Retina (tissue), 1 donor: ENCODE measurements around the gene LUZP2.

Experiments used
- DNase-seq: peaks from one replicate; pipeline ENCODE4 v3.0.0-alpha.2; 2016

The LUZP2 gene

DNA sequence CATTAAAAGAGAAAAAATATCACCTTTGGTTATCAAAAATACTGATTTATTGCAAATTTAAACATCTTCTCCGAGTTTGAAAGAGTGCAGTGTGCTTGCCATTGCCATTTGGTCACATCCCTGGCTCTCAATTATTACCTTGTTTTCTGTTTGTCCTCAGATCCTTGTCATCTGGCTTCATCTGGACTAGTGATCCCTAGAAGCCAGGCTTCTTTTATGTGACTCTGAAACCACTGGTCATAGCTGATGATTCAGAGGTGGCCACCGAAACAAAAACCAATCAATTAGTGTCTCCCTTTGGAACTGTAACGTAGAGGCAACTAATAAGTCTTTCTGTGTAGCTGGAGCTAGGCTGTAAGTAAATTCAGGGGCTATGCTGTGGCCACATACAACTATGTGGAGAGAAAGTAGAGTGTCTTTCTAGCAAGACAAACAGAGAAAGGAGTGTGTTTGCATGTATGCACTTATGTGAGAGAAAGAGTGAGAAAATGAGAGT, 237.9 kb downstream of the LUZP2 start:
- no peak for DNase-seq

DNA sequence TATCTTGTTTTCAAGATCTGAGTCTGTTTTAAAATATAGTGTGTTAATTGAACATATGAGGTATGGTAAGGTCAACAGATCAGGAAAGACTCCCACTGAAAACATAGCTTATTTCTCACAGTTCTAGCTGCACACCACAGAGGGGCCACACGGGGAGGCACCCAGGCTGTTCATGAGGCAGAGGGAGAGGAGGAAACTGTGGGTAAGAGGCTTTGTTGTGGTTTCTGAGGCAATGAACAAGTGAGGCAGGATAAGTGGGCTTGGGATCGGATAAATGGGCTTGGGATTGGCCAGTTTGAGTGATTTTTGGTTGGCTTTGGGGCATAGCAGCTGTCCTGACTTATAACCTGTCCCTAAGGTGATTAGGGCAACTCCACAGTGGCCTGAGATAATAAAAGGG, 242.1 kb downstream of the LUZP2 start:
- DNase-seq = no peak

DNA sequence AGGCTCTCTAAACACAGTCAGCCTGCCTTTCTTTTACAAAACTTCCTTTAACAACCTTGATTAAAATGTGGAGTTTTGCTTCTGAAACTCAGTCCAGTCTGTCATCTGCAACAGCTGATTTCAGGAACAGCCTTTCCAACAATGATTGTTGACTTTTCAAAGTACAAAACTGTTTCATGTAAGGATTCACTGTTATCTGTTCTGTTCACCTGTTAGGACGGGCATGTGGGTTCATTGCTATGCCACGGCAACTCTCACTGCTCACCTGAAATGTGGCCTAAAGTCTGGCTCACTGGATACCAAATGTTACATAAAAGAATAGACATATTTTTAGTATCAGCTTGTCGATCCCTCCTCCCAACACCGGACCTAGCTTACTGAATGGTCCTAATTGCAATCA, 242.8 kb downstream of the LUZP2 start:
- no peak for DNase-seq

DNA sequence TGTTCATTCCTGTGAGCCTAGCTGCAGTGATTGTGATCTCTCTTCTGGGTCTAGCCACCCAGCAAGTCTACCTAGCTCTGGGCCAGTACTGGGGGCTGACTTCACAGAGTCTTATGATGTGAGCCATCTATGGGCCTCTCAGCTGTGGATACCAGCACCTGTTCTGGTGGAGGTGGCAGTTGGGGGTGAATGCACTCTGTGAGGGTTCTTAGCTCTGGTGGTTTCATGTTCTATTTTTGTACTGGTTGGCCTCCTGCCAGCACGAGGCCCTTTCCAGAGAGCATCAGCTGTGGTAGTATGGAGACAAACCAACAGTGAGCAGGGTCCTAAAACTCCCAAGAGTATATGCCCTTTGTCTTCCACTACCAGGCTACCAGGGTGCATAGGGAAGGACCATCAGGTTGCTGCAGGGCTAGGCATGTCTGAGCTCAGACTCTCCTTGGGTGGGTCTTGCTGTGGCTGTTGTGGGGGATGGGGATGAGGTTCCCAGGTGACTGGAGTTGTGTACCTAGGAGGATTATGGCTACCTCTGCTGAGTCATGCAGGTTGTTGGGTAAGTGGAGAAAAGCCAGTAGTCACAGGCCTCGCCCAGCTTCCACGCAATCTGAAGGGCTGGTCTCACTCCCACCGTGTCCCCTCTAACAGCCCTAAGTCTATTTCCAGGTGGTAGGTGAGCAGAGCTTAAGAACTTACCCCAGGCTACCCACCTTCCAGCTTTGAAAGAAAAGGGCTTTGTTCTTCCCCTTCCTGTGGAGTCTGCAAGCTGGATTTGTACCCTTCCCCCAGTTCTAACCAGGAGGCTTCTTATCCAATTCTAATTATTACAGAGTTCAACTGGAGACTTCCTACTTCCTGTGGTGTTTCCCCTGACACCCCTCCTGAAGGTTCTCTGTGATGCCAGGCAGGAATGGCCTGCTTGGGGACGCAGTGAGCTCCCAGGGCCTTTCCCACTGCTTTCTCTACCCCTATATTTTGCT, 250.7 kb downstream of the LUZP2 start:
- no peak for DNase-seq

DNA sequence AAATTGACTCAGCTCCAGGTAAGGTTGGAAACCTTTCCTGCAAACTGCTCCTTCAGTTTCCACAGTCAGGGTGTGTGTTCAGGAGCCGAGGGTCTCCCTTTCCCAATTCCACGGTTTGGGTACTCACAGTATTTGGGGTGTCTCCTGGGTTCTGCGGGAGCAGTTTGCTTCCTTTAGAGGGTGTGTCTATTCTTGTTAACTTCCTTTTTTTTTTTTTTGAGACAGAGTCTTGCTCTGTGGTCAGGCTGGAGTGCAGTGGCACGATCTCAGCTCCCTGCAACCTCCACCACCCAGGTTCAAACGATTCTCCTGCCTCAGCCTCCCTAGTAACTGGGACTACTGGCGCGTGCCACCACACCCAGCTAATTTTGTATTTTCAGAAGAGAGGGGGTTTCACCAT, 251.4 kb downstream of the LUZP2 start:
- no peak for DNase-seq

DNA sequence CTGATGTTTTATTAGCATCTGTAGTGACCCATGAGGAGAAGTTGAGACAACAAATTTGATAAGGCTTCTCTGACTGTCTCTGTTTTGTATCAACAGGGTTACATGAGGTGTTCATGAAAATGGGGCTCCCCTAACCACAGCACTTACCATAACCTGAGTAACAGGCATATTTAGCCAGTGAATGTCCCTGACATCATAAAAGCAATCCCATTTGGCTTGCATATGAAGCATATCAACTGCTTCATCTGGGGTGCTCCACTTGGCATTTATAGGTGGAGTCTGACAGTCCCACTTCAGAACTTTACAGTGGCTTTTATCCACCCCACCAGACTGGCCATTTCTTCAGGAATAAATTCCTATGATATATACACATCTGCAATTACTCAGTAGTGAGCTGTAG, 257.6 kb downstream of the LUZP2 start:
- no peak for DNase-seq

DNA sequence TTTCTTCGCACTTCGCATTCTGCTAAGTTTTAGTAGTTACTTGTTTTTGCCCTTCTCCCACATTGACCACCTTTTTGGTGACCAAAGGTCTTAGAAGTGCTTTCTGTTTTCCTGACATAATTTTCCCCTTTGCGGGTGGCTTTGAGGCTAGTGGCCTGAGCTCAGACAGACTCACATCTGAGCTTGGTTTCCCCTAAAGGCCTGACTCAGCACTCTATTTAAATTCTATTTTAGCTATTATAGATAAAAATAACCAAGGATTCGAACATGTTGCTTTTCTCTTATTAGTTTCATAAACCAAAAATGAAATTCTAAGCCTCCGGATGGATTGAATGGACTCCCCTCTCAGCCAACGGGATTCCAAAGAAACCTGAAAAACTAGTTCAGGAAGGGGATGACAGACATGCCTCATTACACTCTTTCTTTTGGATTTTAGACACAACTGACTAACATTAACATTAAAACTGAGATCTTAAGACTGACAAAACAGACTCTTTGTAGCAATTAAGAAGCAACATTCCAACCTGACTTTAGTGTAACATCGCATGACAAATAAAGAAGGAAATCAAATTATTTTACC, 258.5 kb downstream of the LUZP2 start:
- DNase-seq = no peak

DNA sequence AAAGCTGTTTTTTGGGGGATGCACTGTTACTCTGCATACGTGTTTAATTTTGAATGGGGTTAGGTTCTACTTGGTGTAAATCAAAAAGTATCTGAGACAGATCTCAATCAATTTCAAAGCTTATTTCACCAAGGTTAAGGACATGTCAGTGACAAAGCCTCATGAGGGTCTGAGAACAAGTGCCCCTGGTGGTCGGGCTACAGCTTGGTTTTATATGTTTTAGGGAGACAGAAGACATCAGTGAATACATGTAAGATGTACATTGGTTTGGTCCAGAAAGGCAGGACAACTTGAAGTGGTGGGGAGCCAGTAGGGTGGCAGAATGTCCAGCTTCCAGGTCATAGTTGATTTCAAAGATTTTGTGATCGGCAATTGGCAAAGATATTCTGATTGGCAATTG, 262.9 kb downstream of the LUZP2 start:
- DNase-seq = no peak

DNA sequence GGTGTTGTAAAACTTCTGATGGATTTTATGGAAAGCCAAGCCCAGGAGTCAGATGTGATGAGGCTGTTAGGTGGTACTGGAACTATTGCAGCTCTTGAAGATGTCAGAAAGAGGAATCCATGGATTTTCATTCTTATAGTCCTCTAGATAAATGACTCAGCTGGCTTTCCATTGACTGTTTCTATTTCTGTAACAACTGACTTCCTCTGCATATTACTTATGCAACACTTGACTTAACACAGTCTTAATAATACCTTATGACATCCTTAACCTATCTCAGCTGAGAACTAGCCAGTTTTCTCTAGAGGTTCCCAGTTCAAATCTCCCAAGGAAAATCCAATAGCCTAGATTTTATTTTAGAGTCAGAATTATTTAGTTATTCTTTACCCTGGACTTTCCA, 263.8 kb downstream of the LUZP2 start:
- no peak for DNase-seq

DNA sequence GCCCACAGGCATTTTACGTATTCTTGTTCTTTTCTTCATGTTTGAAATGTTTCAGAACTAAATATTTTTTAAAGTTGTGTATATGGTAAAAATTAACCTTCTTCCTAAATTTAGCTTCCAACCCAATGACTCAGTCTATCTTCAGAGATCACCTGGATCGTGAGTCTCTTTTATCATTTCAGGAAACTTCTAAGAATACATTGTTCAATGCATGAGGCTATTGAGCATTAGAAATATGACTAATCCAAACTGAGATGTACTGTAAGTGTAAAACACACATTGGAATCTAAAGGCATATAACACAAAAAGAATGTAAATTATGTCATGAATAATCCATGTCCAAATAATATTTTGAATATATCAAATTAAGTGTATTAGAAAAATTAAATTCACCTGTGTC, 265.2 kb downstream of the LUZP2 start:
- no peak for DNase-seq

DNA sequence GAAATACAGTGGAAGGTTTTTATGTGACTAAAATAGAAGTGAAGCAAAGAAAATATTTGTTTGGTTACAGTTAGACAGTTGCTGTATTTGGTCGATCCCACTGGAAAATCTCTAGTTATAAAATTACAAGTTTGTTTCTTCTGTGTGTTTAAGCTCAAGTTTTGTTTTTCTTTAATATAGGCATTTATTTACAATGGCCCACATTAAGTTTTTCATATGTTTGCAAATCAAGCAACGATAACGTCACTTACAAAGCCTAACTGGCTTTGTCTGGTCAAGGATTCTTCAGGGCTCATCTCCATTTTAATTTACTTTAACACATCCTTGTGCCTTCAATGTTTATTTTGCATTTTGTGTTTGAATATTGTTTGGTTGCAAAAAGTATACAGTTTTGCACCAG, 270.6 kb downstream of the LUZP2 start:
- DNase-seq = no peak

DNA sequence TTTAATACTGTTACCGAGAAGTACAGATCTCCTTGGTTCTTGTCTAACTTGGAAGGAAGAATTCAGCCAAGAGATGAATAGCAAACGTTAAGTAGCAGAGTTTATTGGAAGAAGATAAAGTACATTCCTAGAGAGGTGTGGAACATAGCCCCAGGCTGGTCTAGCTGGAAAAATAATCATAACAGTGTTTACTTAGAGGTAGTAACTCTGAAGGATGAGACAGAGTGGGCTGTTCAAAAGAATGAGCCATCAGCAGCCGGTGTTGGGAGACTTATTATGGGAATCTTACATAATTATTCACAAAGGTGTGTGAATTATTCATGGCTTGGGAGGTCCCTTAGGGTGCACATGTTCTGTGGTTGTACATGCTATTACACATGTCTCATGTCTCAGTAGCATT, 276.5 kb downstream of the LUZP2 start:
- DNase-seq = no peak

DNA sequence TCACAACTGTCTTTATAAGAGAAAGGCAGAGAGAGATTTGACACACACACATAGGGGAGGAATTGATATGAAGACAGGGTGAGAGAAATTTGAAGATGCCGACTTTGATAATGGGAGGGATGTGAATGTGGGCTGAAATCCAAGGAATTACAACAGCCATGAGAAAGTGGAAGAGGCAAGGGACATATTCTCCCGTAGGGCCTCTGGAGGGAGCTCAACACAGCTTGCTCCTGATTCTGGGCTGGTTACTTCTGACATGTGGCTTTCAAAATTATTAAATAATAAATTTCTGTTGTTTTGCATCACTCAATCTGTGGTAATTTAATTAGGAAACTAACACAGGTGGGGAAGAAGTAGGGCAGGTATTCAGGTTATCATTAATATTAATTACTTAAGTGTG, 282.9 kb downstream of the LUZP2 start:
- DNase-seq = no peak

DNA sequence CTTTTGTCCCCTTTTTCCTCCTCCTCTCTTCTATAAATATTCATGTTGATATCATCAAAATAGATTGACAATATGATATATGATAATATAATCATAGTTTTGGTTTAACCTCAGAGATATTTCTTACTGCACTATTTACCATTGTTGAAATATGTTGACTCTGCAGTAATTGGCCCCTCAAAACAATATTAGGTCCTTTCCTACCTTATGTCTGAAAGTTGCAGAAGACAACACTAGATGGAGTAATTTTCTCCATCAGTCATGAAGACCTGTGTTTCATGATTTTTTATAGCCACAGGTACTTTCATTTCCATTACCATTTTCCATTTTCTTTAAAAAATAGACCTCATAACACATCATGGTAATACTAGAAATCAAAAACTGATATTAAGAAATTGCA, 284.4 kb downstream of the LUZP2 start:
- no peak for DNase-seq

DNA sequence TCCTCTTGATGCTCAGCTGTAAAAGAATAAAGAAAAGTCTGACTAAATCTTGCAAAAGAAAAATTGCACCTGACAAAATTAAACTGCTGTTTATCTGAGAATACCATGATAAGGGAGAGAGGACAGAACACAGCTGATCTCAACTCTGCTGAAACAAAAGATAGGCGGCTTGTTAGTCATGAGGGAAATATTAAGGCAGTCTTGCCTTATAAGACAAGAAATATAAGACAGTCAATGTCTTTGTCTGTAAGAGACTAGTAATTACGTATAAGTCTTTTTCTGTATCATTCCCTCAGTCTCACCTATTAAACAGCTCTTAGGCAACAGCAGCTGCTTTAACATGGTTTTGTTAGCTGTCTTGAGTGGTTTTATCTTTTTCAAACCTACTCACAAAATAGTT, 296.6 kb downstream of the LUZP2 start:
- DNase-seq = no peak

DNA sequence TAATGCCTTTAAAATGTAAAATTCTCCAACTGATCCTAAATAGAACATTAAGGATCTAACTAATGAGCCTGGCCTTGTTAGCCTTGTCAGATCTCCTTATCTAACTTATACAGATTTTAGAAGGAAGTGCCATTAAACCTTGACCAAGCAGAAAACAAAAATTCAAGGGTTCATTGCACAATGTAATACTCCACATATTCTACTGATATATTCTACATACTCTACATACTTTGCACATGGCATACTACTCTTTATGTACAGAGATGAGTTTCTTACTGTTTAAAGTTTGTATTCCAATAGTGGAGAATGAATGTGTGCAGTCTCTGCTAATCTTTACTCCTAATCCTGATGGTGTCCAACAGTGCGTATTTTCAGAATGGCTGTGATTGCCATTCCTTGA, 297.2 kb downstream of the LUZP2 start:
- no peak for DNase-seq

DNA sequence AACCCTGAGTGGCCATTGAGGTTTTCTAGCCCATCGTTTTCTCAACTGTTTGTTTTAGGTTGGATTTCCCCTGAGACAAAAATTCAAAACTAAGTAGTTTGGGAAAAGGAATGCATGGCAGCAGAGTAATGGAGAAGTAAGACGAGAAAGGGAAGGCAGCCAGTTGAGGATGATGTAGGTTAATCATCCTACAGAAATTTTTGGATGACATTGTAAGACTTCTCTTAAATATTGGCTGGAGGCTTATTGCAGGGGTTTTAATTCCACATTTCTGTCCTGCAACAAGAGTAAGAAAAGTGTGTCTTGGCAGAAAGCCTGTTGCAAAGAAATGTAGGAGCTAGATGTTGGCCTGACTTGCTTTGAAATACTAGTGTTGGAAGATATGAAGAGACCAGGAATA, 308.8 kb downstream of the LUZP2 start:
- DNase-seq = no peak

DNA sequence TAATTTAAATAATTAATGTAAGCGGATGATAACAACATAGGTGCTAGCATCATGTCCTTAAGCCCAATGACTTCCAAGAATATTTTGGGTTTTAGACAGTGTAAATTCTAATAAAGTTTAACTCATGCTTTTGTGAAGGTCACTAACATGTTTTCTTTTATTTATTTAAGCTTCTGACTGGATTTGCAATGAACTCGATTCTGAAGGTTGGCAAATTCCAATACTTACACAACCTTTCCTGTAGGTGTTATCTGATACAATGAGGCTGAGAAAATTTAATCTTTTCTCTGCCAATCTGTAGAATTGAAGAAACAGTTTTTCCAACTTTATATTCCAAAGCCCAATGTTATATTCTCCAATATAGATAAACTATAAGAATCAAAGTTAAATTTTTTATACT, 311.3 kb downstream of the LUZP2 start:
- DNase-seq = no peak

DNA sequence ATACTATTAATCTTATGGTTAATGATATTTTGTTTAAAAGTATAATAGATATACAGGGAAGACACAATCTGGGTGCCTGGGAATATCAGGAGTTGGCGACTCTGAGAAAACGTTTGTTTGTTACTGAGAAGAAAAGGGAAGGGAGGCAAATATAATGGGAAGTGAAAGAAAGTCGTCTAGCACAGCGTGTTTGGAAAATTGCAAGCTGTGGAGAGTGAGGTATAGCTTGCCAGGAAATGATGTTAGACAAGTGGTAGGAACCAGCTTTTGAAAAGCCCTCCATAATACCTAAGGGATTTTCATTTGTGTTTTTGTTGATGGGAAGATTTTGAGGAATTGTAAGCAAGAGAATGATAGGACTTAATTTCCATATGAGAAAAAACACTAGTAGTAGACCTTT, 322.2 kb downstream of the LUZP2 start:
- no peak for DNase-seq

DNA sequence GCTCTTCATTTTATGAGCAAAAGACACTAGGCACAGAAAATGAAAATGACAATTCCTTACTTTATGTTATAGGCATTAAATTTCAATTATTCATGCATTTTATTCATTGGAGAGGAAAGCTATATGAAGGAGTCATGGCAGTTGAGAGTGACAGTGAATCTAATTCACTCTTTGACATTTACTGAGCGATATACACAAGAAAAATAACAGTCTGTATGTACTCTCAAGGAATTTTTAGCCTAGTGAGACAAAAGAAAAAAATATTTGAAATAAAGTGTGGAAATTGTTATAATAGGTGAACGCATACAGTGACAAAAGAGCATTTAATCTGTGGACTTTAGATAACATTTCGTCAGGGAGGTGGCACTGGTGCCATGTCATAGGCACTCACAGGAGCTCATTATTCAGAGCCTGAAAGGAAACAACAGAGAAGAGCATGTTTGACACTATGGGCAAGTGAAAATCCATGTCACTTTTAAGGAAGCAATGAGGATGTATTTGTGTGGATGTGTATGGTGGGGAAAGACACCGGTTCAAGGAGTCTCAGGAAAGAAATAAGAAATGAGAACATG, 323.1 kb downstream of the LUZP2 start:
- no peak for DNase-seq

DNA sequence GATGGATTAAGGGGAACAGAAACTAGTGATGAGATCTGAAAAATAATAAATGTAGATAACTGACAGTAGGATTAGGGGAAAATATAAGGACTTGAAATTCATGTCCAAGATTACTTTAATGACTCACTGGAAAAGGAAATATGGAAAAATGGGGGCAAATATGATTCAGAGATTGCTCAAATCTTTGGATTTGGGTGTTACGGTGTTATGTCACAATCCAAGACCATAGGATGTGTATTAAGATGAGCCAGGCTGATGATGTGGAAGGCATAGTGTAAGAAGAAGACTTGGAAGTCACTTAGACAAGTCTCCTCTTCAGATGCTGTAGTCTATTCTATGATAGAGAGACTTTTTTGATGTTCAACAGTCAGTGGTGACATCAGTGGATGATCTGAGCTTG, 323.7 kb downstream of the LUZP2 start:
- no peak for DNase-seq

DNA sequence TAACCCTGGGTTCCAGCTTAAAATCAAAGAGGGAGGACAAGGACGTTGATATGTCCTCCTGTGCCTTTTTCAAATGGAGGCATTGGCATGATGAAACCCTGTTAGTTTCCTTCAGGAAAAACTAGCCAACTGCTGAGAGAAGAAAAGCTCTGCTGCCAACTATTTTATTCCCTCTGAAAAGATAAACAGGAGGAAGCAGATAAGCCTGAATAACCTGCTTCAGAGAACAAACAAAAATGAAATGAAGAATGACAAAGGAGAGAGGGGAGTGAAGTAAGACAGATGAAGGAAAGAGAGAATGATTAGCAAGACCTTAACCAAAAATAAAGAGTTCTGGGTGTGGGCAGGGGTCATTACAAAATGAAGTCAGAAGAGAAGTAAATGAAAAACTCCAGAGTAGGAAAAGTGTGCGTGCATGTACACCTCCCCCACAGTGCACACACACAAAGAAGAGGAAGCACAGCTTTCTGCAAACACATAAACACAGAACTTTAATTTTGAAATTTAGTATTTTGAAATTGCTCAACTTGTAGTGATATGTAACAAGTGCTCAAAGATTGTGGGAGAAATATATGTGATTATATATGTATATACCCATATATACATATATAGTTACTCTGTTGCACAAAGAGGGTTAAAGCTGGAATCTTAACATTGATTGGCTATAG, 332.2 kb downstream of the LUZP2 start:
- DNase-seq = no peak

DNA sequence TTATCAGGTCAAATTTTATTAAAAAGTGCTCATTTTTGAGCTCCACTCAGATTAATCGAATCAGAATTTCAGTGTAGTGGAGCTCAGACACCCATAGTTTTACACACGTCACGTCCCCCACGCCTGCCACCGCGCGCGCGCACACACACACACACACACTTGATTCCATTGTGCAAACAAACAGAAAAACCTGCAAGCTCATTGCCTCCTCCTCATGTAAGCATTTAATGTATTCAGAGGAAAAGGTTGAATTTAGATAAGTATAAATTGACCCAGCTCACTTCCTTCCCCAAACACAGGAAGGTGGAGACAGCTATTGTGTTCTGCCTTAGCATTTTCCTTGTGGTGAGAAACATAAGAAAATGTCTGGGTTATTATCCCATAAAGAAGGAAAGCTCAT, 336.7 kb downstream of the LUZP2 start:
- DNase-seq = no peak

DNA sequence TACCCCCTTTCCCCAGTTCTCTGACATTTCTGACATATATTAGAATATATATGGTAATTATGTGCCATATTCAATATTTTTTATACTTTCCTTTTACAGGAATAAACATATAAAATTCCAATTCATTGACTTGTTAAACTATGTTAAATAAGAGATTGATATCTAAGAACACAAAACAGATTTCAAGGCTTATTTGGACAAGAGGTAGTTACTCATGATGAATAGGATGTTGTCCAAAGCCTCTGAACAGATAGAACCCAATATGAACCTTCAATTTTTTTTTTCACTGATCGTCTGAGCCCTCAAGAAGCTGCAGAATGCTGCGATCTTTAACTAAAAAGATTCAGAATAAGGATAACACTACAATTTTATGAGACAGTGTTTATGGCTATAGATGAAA, 340.3 kb downstream of the LUZP2 start:
- no peak for DNase-seq
